ENCODE measurements around the gene RAET1E. TPM values are rescaled to one million over a fixed set of nuclear protein-coding genes. Genes with fewer than 3 reads are reported as not detected.

Gene RAET1E
- total and polyA plus RNA-seq, 2 donors (not counting 3 experiments of a cell fraction or from before 2014, with no cell fraction given) = 0.04 TPM; not detected in 1

DNA sequence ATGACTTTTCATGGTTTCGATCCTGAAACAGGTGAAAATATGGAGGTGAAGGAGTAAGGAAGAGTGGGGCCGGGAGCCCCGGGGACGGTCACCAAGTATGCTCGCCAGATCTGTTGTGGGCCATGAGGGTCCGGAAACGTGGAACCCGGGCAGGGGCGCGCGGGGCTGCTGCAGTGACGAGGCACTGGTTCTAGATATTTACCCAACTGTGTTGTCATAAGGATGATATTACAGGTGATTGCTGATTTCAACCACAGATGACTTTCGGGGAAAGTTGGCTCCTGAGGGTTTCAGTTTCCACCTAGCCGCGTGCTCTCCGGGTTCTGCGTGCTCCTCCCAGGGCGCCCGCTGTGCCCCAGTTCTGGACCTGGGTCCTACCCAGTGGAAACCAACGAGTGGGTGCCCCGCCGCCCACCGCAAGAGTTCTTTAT lies 12.8 kb upstream of the RAET1E start:
- TF ChIP-seq POLR2AphosphoS5 (IDR thresholded peaks at IDR 0.05; ENCODE audit: insufficient read depth, low read depth, low read length) (no peak), JUN (IDR thresholded peaks at IDR 0.05; ENCODE audit: borderline replicate concordance, insufficient read depth, insufficient read length, low read depth) (no peak), GATA2 (IDR thresholded peaks at IDR 0.05; ENCODE audit: insufficient read depth, insufficient read length, low read depth, low read length) (no peak), EZH2 (IDR thresholded peaks at IDR 0.05; ENCODE audit: borderline replicate concordance, low read depth, low read length, severe bottlenecking) (no peak)
- TF ChIP-seq, protein P1, sequence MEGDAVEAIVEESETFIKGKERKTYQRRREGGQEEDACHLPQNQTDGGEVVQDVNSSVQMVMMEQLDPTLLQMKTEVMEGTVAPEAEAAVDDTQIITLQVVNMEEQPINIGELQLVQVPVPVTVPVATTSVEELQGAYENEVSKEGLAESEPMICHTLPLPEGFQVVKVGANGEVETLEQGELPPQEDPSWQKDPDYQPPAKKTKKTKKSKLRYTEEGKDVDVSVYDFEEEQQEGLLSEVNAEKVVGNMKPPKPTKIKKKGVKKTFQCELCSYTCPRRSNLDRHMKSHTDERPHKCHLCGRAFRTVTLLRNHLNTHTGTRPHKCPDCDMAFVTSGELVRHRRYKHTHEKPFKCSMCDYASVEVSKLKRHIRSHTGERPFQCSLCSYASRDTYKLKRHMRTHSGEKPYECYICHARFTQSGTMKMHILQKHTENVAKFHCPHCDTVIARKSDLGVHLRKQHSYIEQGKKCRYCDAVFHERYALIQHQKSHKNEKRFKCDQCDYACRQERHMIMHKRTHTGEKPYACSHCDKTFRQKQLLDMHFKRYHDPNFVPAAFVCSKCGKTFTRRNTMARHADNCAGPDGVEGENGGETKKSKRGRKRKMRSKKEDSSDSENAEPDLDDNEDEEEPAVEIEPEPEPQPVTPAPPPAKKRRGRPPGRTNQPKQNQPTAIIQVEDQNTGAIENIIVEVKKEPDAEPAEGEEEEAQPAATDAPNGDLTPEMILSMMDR (IDR thresholded peaks at IDR 0.05; ENCODE audit: extremely low read depth in 1 of 2, insufficient read depth in 1 of 2, low read depth in 1 of 2, low read length in 2 of 2) = no peak
- H3K27ac ChIP-seq (ENCODE audit: insufficient read depth, low read depth, low read length) = no peak overlapping the region
- POLR2A ChIA-PET = no interaction called here
- no peak overlapping the region for H2AFZ ChIP-seq (ENCODE audit: low read depth, low read length)
- peaks cover 6 to 8% of the 10 kb centered on the region in 2 experiments for H3K27me3 ChIP-seq (ENCODE audit: control insufficient read depth in 2 of 2, insufficient read depth in 2 of 2, low read length in 2 of 2)
- H4K20me1 ChIP-seq (replicated peaks; ENCODE audit: control insufficient read depth, extremely low read depth, insufficient read depth, low read length) = no peaks in the 10 kb centered on the region
- DNase-seq (ENCODE audit: low read depth, low spot score) = no peak
- no peaks in the 10 kb centered on the region for H3K9me1 ChIP-seq (replicated peaks; ENCODE audit: control insufficient read depth, extremely low read depth, insufficient read depth, low read length)
- no peak overlapping the region for H3K9ac ChIP-seq (replicated peaks; ENCODE audit: extremely low read depth, insufficient read depth, low read length)
- no peak overlapping the region for H3K4me2 ChIP-seq (ENCODE audit: insufficient read depth, low read length)
- dilution Hi-C loops (cut with MboI; ENCODE audit: extremely low pct_ligation_motif_present, low sequenced_read_pairs) = no loop called here
- H3K9me3 ChIP-seq (replicated peaks; ENCODE audit: control insufficient read depth, insufficient read depth, low read length) = no peaks in the 10 kb centered on the region
- no peaks in the 10 kb centered on the region for H3K4me1 ChIP-seq (ENCODE audit: control insufficient read depth, extremely low read depth, insufficient read depth, low read length)
- no peak overlapping the region for H3K4me3 ChIP-seq (replicated peaks in 1 of 3; ENCODE audit: insufficient read depth in 1 of 3, low read depth in 1 of 3, low read length in 3 of 3)
- no peak for FAIRE-seq
- H3K79me2 ChIP-seq (ENCODE audit: control insufficient read depth, insufficient read depth, low read length) = no peaks in the 10 kb centered on the region
- no peaks in the 10 kb centered on the region for H3K36me3 ChIP-seq (ENCODE audit: control insufficient read depth in 2 of 2, extremely low read depth in 1 of 2, insufficient read depth in 2 of 2, low read length in 2 of 2)
- CTCF ChIA-PET = no interaction called here
- intact Hi-C loops (cut with micrococcal nuclease) = no loop called here
- no TSS peak for BruUV-seq (replicated peaks)
